GM06990 (cell line): Measurements from ENCODE around the gene CDS1.

Experiments
- DNase-seq: peaks from one replicate; pipeline ENCODE4 v3.0.0-alpha.2; 2011; ENCODE audit not compliant: insufficient read length; ENCODE audit errors: extremely low read depth
- H3K27me3 ChIP-seq: replicated peaks from 2 replicates; pipeline ENCODE4 v1.6.0; 2011; ENCODE audit warnings: low read length; ENCODE audit not compliant: control insufficient read depth, insufficient read depth
- H3K36me3 ChIP-seq: 2 replicates; pipeline ENCODE4 v1.5.1; 2011; ENCODE audit warnings: low read length; ENCODE audit not compliant: control insufficient read depth, insufficient read depth
- H3K4me3 ChIP-seq: replicated peaks from 2 replicates; pipeline ENCODE4 v1.5.1; 2011; ENCODE audit warnings: low read depth, mild to moderate bottlenecking, control low read depth, low read length
- TF ChIP-seq, protein P1 (sequence below): IDR thresholded peaks from 2 replicates; pipeline ENCODE4 v1.5.1; 2011; ENCODE audit warnings: low read length, control low read depth, mild to moderate bottlenecking, inconsistent platforms; ENCODE audit not compliant: insufficient read depth, poor library complexity, severe bottlenecking

Gene CDS1

GRCh38 chr4:84690481-84690880 lies 107.6 kb downstream of the CDS1 start:
- Histone ChIP-seq H3K36me3 (no peaks in the 10 kb centered on the region), H3K4me3 (no peak overlapping the region), H3K27me3 (no peaks in the 10 kb centered on the region)
- DNase-seq: no peak
- TF ChIP-seq, protein P1, sequence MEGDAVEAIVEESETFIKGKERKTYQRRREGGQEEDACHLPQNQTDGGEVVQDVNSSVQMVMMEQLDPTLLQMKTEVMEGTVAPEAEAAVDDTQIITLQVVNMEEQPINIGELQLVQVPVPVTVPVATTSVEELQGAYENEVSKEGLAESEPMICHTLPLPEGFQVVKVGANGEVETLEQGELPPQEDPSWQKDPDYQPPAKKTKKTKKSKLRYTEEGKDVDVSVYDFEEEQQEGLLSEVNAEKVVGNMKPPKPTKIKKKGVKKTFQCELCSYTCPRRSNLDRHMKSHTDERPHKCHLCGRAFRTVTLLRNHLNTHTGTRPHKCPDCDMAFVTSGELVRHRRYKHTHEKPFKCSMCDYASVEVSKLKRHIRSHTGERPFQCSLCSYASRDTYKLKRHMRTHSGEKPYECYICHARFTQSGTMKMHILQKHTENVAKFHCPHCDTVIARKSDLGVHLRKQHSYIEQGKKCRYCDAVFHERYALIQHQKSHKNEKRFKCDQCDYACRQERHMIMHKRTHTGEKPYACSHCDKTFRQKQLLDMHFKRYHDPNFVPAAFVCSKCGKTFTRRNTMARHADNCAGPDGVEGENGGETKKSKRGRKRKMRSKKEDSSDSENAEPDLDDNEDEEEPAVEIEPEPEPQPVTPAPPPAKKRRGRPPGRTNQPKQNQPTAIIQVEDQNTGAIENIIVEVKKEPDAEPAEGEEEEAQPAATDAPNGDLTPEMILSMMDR: no peak

DNA sequence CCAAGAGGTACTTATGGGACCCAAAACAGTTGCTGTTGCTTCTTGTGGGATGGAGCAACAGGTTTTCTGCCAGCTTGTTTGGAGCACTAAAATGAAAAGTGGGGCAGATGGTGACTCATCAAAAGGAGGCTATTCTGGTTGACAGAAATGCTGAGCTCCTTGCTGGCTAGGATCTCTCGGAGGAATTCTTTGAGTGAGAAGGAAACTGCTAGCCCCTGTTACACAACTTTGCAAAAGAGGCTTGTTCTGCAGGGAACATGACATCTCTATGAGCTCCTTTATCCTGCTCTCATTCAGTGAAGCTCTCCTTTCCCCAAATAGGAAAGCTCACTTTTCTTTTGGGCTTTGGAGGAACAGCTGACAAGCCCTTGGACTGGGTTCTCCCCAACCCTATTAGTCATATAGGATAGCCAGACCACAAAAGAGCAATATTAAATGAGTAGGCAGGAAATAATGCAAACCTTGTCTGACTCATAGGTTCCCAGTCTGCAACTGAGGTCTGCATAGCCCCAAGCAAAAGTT lies 108.3 kb downstream of the CDS1 start:
- TF ChIP-seq, protein P1: no peak
- no peak for DNase-seq
- Histone ChIP-seq H3K4me3 (no peak overlapping the region), H3K36me3 (no peaks in the 10 kb centered on the region), H3K27me3 (no peaks in the 10 kb centered on the region)

- DNase-seq: no peak
- Histone ChIP-seq H3K4me3 (no peak overlapping the region), H3K36me3 (no peaks in the 10 kb centered on the region), H3K27me3 (no peaks in the 10 kb centered on the region)
- TF ChIP-seq, protein P1: no peak
Observed at GRCh38 chr4:84691800-84692199, 108.9 kb downstream of the CDS1 start.

DNA sequence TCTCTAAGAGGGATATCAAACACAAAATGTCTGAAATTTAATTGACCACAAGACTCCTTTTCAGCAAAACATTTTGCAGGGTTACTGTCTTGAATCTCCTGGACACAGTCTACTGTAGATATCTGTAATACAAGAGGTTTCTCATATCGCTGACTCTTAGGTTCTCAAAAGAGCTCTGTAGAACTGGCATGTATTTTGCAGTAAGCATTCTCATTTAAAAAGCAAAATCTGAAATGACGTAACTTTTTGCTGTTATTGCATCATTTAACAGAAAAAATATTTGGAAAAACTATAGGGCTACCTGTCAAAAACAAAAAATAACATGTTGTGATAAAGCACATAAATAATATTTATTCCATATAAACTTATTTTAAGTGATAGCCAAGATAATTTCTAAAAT lies 114.2 kb downstream of the CDS1 start:
- Histone ChIP-seq H3K27me3 (no peaks in the 10 kb centered on the region), H3K36me3 (no peaks in the 10 kb centered on the region), H3K4me3 (no peak overlapping the region)
- no peak for DNase-seq
- TF ChIP-seq, protein P1: no peak

- TF ChIP-seq, protein P1: no peak
- DNase-seq: no peak
- no peaks in the 10 kb centered on the region for H3K36me3 ChIP-seq
- H3K27me3 ChIP-seq: no peaks in the 10 kb centered on the region
- H3K4me3 ChIP-seq: no peak overlapping the region
Observed at GRCh38 chr4:84697615-84698201, 114.8 kb downstream of the CDS1 start.
